GM12878 (cell line): ENCODE data around the gene CYB561A3. TPM values are rescaled to one million over a fixed set of nuclear protein-coding genes. Genes with fewer than 3 reads are reported as not detected.

ENCODE experiments used
- CHD1 ChIP-seq: IDR thresholded peaks from 2 replicates; pipeline ENCODE4 v1.6.1; 2012; ENCODE audit warnings: low read depth, low read length, improper control_type of control experiment
- EP300 ChIP-seq, 2 experiments: fragments of 150-350 bp in 1 of 2; IDR thresholded peaks; 2 replicates each; pipeline ENCODE4 v1.6.1; 2011 to 2012; ENCODE audit warnings: low read depth in 2 of 2, low read length in 2 of 2, borderline replicate concordance in 1 of 2, improper control_type of control experiment in 1 of 2, inconsistent platforms in 1 of 2; ENCODE audit not compliant: control insufficient read depth in 1 of 2
- EZH2 ChIP-seq: IDR thresholded peaks from 2 replicates; pipeline ENCODE4 v1.6.1; 2012; ENCODE audit warnings: low read depth, mild to moderate bottlenecking, control low read depth, inconsistent platforms, low read length, borderline replicate concordance; ENCODE audit not compliant: control insufficient read depth
- MTA2 ChIP-seq: fragments of 450-650 bp; IDR thresholded peaks from 2 replicates; pipeline ENCODE4 v1.6.1; 2016; ENCODE audit warnings: low read depth, mild to moderate bottlenecking, moderate library complexity
- NR2F1 ChIP-seq: fragments of 450-650 bp; conservative IDR thresholded peaks from 2 replicates; pipeline ENCODE4 v1.6.1; 2017; ENCODE audit warnings: mild to moderate bottlenecking
- POLR2A ChIP-seq: IDR thresholded peaks from 2 replicates; pipeline ENCODE4 v1.6.1; 2011; ENCODE audit warnings: low read depth, mild to moderate bottlenecking, low read length
- POLR2AphosphoS5 ChIP-seq: IDR thresholded peaks from 2 replicates; pipeline ENCODE4 v1.6.1; 2011; ENCODE audit warnings: mild to moderate bottlenecking, low read length, inconsistent platforms
- SRF ChIP-seq, 2 experiments: IDR thresholded peaks; 2 replicates each; pipeline ENCODE4 v1.6.1; 2011; ENCODE audit warnings: low read depth in 2 of 2, low read length in 2 of 2, mild to moderate bottlenecking in 1 of 2, moderate library complexity in 1 of 2
- polyA plus RNA-seq, 11 experiments: library from polyadenylated mRNA; depleted of rRNA in 4 of 11; unstranded in 6 of 11; stranded (reverse) in 5 of 11; fragments of >200 nt; fragmentation: Nextera tagmentation in 4 of 11; fragmentation: Illumina TruSeq in 1 of 11; extraction: Ambion mirVana in 4 of 11; extraction: Trizol in 1 of 11; gene quantifications; 1 replicate in 1 of 11; 2 replicates in 10 of 11; pipeline versions ENCODE4 v1.2.1 to v1.2.3, GENCODE V29; 2011 to 2016; ENCODE audit warnings: inconsistent platforms in 2 of 11, missing spikeins in 2 of 11, low read depth in 1 of 11
- total RNA-seq, 4 experiments: library from RNA; depleted of rRNA in 3 of 4; stranded (reverse); fragments of >200 nt in 3 of 4; fragmentation: Illumina TruSeq in 1 of 4; extraction: Trizol in 1 of 4; gene quantifications; 2 replicates each; pipeline versions ENCODE4 v1.2.1 to v1.2.3, GENCODE V29; 2013 to 2021
- TF ChIP-seq, protein P1 (sequence below): IDR thresholded peaks from 2 replicates; pipeline ENCODE4 v1.6.1; 2011; ENCODE audit warnings: borderline replicate concordance, low read depth, mild to moderate bottlenecking, moderate library complexity, low read length; ENCODE audit not compliant: insufficient read depth, poor library complexity, severe bottlenecking
- TF ChIP-seq, protein P2 (sequence below): fragments of 450-650 bp; IDR thresholded peaks from 2 replicates; pipeline ENCODE4 v1.6.1; 2014; ENCODE audit warnings: mild to moderate bottlenecking
- TF ChIP-seq, protein P3 (sequence below): fragments of 450-650 bp; IDR thresholded peaks from 2 replicates; pipeline ENCODE4 v1.6.1; 2017; ENCODE audit warnings: mild to moderate bottlenecking, low read depth, inconsistent platforms; ENCODE audit not compliant: poor library complexity, severe bottlenecking
- TF ChIP-seq, protein P4 (sequence below): IDR thresholded peaks from 2 replicates; pipeline ENCODE4 v1.6.1; 2012; ENCODE audit warnings: low read depth, low read length, improper control_type of control experiment
- TF ChIP-seq, protein P5 (sequence below): fragments of 450-650 bp; IDR thresholded peaks from 2 replicates; pipeline ENCODE4 v1.6.1; 2017; ENCODE audit warnings: antibody characterized with exemption, mild to moderate bottlenecking, moderate library complexity
- TF ChIP-seq, protein P6 (sequence below): IDR thresholded peaks from 2 replicates; pipeline ENCODE4 v1.6.1; 2012; ENCODE audit warnings: mild to moderate bottlenecking, low read depth, low read length

CYB561A3 gene
- total and polyA plus RNA-seq, 10 of the 15 experiments (the other 5 are each of a cell fraction or from before 2014, with no cell fraction given), result 40.1 to 169 (median 74.4) TPM

DNA sequence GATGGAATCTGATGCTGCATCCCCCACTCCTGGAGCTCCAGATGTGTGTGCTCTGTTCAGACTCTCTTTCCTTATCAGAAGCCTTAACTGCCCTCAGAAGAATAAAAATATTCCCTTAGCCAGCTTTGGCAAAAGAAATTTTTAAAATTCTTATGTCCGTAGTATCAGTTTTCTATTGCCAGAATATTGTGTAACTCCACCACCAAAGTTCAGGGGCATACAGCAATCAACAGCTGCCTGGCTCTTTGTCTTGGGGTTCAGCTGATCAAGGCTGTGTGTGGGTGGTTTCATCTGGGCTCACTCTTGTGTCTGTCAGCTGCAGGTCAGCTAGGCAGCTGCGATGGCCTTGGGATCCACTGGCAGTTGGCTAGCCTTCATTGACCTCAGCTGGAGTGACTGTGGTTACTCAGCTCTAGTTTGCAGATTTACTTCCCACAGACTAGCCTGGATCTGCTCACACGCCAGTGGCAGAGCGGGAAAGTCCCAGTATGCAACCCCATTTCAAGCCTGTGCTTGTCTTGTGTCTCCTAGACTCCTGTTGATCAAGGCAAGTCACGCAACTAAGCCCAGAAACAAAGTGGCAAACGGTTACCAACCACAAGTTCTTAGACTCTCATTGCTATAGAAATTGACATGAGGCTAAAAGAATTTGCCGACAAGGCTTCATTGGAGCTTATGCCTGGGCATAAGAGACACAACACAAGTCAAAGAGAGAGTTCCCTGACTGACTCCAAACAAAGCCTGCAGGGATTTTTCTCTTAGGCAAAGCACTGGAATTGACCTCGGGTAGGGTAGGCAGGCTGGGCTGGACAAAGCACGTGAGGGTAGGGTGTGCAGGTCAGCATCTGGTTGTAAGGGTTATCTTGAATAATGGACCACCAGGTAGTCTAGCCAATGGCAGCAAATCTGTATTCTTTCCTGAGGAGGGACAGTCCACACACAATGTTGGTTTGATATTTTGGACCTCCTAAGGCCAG lies 8.0 kb upstream of the CYB561A3 start (continued):
- TF ChIP-seq, protein P1, sequence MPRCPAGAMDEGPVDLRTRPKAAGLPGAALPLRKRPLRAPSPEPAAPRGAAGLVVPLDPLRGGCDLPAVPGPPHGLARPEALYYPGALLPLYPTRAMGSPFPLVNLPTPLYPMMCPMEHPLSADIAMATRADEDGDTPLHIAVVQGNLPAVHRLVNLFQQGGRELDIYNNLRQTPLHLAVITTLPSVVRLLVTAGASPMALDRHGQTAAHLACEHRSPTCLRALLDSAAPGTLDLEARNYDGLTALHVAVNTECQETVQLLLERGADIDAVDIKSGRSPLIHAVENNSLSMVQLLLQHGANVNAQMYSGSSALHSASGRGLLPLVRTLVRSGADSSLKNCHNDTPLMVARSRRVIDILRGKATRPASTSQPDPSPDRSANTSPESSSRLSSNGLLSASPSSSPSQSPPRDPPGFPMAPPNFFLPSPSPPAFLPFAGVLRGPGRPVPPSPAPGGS, result peak; percentile 70
- TF ChIP-seq CHD1 (peak; percentile 82; the same call in 1 of the 2 replicates), EP300 (IDR thresholded peaks at IDR 0.05; ENCODE audit: borderline replicate concordance in 1 of 2, control insufficient read depth in 1 of 2, low read depth in 2 of 2, low read length in 2 of 2) (peak; percentile 92 to 93), NR2F1 (peak; percentile 94), SRF (IDR thresholded peaks at IDR 0.05; ENCODE audit: low read depth in 2 of 2, low read length in 2 of 2) (no peak), POLR2AphosphoS5 (peak; percentile 27; the same call in 1 of the 2 replicates), EZH2 (no peak), MTA2 (peak; percentile 90), POLR2A (peak; percentile 43; the same call in 1 of the 2 replicates)
- TF ChIP-seq, protein P2, sequence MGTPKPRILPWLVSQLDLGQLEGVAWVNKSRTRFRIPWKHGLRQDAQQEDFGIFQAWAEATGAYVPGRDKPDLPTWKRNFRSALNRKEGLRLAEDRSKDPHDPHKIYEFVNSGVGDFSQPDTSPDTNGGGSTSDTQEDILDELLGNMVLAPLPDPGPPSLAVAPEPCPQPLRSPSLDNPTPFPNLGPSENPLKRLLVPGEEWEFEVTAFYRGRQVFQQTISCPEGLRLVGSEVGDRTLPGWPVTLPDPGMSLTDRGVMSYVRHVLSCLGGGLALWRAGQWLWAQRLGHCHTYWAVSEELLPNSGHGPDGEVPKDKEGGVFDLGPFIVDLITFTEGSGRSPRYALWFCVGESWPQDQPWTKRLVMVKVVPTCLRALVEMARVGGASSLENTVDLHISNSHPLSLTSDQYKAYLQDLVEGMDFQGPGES, result no peak
- TF ChIP-seq, protein P3, sequence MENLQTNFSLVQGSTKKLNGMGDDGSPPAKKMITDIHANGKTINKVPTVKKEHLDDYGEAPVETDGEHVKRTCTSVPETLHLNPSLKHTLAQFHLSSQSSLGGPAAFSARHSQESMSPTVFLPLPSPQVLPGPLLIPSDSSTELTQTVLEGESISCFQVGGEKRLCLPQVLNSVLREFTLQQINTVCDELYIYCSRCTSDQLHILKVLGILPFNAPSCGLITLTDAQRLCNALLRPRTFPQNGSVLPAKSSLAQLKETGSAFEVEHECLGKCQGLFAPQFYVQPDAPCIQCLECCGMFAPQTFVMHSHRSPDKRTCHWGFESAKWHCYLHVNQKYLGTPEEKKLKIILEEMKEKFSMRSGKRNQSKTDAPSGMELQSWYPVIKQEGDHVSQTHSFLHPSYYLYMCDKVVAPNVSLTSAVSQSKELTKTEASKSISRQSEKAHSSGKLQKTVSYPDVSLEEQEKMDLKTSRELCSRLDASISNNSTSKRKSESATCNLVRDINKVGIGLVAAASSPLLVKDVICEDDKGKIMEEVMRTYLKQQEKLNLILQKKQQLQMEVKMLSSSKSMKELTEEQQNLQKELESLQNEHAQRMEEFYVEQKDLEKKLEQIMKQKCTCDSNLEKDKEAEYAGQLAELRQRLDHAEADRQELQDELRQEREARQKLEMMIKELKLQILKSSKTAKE, result peak; percentile 97
- TF ChIP-seq, protein P4, sequence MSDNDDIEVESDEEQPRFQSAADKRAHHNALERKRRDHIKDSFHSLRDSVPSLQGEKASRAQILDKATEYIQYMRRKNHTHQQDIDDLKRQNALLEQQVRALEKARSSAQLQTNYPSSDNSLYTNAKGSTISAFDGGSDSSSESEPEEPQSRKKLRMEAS, result no peak
- TF ChIP-seq, protein P5, sequence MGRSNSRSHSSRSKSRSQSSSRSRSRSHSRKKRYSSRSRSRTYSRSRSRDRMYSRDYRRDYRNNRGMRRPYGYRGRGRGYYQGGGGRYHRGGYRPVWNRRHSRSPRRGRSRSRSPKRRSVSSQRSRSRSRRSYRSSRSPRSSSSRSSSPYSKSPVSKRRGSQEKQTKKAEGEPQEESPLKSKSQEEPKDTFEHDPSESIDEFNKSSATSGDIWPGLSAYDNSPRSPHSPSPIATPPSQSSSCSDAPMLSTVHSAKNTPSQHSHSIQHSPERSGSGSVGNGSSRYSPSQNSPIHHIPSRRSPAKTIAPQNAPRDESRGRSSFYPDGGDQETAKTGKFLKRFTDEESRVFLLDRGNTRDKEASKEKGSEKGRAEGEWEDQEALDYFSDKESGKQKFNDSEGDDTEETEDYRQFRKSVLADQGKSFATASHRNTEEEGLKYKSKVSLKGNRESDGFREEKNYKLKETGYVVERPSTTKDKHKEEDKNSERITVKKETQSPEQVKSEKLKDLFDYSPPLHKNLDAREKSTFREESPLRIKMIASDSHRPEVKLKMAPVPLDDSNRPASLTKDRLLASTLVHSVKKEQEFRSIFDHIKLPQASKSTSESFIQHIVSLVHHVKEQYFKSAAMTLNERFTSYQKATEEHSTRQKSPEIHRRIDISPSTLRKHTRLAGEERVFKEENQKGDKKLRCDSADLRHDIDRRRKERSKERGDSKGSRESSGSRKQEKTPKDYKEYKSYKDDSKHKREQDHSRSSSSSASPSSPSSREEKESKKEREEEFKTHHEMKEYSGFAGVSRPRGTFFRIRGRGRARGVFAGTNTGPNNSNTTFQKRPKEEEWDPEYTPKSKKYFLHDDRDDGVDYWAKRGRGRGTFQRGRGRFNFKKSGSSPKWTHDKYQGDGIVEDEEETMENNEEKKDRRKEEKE, result 0 out of 2 replicates have a peak, but pooled peaks have one; percentile 6
- TF ChIP-seq, protein P6, sequence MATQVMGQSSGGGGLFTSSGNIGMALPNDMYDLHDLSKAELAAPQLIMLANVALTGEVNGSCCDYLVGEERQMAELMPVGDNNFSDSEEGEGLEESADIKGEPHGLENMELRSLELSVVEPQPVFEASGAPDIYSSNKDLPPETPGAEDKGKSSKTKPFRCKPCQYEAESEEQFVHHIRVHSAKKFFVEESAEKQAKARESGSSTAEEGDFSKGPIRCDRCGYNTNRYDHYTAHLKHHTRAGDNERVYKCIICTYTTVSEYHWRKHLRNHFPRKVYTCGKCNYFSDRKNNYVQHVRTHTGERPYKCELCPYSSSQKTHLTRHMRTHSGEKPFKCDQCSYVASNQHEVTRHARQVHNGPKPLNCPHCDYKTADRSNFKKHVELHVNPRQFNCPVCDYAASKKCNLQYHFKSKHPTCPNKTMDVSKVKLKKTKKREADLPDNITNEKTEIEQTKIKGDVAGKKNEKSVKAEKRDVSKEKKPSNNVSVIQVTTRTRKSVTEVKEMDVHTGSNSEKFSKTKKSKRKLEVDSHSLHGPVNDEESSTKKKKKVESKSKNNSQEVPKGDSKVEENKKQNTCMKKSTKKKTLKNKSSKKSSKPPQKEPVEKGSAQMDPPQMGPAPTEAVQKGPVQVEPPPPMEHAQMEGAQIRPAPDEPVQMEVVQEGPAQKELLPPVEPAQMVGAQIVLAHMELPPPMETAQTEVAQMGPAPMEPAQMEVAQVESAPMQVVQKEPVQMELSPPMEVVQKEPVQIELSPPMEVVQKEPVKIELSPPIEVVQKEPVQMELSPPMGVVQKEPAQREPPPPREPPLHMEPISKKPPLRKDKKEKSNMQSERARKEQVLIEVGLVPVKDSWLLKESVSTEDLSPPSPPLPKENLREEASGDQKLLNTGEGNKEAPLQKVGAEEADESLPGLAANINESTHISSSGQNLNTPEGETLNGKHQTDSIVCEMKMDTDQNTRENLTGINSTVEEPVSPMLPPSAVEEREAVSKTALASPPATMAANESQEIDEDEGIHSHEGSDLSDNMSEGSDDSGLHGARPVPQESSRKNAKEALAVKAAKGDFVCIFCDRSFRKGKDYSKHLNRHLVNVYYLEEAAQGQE, result no peak
